AML-193 (cell line): ENCODE measurements around the gene PLEKHG5.
A peak's percentile ranks its signal among the peaks of the same experiment; 100 is the strongest.

Source experiments
- DNase-seq, 2 experiments: peaks; one replicate each; lab custom pipeline; 2025; lab: John Stamatoyannopoulos, UW

PLEKHG5 gene, protein sequence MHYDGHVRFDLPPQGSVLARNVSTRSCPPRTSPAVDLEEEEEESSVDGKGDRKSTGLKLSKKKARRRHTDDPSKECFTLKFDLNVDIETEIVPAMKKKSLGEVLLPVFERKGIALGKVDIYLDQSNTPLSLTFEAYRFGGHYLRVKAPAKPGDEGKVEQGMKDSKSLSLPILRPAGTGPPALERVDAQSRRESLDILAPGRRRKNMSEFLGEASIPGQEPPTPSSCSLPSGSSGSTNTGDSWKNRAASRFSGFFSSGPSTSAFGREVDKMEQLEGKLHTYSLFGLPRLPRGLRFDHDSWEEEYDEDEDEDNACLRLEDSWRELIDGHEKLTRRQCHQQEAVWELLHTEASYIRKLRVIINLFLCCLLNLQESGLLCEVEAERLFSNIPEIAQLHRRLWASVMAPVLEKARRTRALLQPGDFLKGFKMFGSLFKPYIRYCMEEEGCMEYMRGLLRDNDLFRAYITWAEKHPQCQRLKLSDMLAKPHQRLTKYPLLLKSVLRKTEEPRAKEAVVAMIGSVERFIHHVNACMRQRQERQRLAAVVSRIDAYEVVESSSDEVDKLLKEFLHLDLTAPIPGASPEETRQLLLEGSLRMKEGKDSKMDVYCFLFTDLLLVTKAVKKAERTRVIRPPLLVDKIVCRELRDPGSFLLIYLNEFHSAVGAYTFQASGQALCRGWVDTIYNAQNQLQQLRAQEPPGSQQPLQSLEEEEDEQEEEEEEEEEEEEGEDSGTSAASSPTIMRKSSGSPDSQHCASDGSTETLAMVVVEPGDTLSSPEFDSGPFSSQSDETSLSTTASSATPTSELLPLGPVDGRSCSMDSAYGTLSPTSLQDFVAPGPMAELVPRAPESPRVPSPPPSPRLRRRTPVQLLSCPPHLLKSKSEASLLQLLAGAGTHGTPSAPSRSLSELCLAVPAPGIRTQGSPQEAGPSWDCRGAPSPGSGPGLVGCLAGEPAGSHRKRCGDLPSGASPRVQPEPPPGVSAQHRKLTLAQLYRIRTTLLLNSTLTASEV

GRCh38 chr1:6491480-6491962, at the start of gene PLEKHG5:
Gene PLEKHG5 (minus strand): TSS chr1:6491667. CDS start chr1:6477571, 14,096 bp downstream.
- no peak for DNase-seq

DNA sequence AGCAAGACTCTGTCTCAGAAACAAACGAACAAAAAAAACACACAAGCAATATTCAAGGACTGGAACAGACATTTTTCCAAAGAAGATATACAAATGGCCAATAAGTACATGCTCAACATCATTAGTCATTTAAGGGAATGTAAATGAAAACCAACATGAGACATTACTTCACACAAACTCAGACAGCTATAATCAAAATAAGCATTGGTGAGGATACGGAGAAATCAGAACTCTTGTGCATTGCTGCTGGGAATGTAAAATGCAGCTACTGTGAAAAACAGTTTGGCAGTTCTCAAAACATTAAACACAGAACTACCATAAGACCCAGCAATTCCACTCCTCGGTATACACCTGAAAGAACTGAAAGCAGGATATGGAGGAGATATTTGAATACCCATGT, 47.5 kb upstream of the PLEKHG5 start:
- DNase-seq: no peak

- DNase-seq: no peak
These were observed 44.8 kb upstream of the PLEKHG5 start for GRCh38 chr1:6536291-6536690.

- no peak for DNase-seq
These were observed 43.7 kb upstream of the PLEKHG5 start for GRCh38 chr1:6535214-6535613.

DNA sequence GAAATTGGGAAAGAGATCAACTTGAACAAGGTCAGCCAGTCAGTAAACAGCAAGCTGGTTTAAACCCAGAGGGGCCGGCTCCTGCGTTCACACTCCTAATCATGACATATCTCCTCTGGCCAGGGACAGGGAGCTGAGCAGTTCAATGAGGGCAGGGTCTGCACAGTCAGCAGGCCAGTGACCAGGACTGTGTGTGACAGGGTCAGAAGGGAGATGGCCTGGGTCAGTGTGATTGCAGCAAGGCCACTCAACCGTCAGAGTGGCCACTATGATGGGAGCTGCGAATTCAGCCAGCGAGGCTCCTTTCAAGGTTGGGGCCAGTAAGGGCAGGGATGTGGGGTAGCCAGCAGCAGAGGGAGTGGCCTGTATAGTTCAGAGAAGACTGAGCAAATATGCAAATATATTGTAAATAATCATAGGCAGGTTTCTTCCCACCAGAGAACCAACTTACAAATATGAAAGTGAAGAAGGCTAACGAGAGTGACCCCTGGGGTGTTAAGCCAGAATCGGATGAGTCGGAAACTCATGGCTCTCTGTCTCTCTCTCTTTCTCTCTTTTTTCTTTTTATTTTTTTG, 42.9 kb upstream of the PLEKHG5 start:
- no peak for DNase-seq

GRCh38 chr1:6531996-6532395, 40.5 kb upstream of the PLEKHG5 start:
- DNase-seq: no peak

- DNase-seq: no peak
These were observed 39.2 kb upstream of the PLEKHG5 start for GRCh38 chr1:6530504-6531160.

GRCh38 chr1:6528492-6528891, 37.0 kb upstream of the PLEKHG5 start:
- no peak for DNase-seq

- no peak for DNase-seq
These were observed 34.8 kb upstream of the PLEKHG5 start for GRCh38 chr1:6526316-6526715.

DNA sequence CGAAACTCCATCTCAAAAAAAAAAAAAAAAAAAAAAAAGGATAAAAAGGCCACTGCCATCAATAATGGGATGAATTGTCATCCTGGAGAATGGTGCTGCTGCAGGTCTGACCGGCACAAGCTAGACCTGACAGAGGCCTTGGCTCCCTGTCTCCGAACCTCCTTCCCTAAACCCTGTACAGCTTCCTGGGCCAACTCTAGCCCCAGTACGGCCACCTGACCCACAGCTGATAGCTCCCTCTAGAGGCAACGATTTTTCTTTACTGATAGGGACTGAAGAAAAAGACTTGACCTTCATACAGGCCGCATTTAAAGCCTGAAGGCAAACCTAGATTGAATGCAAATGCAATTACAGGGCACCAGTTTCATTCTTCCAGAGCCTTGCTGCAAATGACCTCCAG, 32.1 kb upstream of the PLEKHG5 start:
- DNase-seq: peak; percentile 30 to 42

GRCh38 chr1:6521536-6521935, 30.1 kb upstream of the PLEKHG5 start:
- no peak for DNase-seq

DNA sequence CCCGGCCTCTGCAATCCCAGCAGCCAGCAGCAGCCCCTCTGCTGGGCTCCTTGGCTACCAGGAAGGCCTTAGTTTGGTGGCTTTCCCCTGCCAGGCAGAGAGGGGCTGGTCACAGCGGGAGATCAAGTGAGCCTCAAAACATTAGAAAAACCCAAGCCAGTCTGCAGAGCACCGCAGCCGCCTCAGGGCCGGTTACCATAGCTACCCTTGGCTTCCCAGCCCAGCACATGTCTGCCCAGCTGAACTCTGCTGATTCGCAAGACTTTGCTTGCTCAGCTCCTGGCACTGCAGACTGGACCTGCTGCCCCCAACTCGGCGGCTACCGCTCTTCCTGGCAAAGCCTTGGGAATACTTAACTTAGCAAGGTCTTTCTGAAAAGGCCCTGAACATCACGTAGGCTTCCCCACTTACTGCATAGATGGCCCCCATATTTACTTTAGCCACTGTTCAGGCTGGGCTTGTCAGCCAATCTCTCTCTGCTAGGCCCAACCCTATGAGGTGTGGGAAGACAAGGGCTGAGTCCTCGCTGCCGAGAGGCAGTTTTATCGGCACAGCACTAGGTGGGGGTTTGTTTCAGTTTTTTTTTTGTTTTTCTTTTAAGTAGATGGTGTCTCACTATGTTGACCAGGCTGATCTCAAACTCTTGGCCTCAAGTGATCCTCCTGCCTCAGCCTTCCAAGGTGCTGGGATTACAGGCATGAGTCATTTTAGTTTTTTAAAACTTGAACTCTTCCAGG, 28.6 kb upstream of the PLEKHG5 start:
- no peak for DNase-seq

GRCh38 chr1:6519491-6519934, 28.0 kb upstream of the PLEKHG5 start:
- no peak for DNase-seq

GRCh38 chr1:6517435-6517851, 26.0 kb upstream of the PLEKHG5 start:
- no peak for DNase-seq

DNA sequence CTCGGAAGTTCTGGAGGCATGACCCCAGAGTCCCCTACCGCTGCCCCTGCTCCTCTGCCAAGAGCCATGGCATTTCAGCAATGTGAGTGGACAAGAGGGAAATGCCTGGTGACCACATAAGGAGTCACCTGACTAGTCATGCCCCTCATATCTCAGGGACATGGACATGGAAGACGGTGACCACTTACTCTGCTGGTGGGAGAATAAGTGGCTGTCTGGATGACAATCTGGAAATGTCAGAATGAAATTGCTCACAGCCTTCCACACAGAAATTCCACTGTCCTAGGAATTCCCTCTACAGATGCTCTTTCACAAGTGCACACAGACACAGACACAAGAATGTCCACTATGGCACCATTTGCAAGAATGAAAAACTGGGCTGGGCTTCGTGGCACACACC, 24.3 kb upstream of the PLEKHG5 start:
- no peak for DNase-seq

GRCh38 chr1:6513320-6513801, 21.9 kb upstream of the PLEKHG5 start:
- DNase-seq: no peak

DNA sequence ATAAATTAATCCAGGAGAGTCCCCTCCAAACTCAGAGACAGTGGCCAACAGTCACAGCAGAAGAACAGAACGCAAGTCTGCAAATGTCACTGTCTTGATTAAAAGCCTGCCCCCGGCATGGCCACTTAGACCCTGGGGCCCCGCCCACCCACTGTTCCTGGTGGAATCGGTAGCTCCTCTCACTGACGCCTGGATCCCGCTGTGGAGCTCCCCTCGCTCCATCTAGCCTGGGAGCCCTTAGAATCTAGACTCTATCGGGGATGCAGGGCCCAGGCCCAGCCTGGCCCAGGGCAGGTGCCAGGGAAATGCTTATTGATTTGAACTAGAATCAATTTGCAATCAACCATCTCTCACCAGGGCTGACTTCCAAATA, 21.4 kb upstream of the PLEKHG5 start:
- DNase-seq: no peak

DNA sequence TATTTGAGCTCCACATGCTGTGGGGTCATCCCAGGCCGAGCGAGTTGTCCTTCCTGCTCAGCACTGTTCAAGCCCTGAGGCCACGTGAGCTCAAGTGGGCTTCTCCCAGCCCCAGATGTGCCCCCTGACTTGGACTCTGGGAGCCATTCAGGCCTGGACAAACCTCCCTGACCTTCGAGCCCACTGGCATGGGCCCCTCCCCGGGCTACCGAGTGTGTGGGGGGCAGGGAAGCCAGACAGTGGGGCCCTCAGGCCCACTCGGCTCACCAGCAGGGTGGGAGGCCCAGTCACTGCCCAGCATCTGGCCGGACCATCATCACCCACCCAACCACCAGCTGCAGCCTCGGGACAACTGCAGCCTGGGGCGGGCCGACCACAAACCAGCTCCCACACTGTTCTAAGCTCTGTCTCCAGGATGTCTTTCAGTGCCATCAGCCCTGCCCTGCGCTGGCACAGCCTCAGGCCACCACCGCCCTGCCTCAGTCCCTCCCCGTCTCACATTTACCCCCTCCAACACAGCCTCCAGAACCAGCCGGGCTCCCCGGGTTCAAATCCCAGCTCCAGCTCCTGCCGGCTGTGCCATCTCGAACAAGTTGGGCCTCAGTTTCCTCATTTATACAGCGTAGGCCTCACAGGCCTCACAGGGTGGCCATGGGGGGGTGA, 20.9 kb upstream of the PLEKHG5 start:
- no peak for DNase-seq

DNA sequence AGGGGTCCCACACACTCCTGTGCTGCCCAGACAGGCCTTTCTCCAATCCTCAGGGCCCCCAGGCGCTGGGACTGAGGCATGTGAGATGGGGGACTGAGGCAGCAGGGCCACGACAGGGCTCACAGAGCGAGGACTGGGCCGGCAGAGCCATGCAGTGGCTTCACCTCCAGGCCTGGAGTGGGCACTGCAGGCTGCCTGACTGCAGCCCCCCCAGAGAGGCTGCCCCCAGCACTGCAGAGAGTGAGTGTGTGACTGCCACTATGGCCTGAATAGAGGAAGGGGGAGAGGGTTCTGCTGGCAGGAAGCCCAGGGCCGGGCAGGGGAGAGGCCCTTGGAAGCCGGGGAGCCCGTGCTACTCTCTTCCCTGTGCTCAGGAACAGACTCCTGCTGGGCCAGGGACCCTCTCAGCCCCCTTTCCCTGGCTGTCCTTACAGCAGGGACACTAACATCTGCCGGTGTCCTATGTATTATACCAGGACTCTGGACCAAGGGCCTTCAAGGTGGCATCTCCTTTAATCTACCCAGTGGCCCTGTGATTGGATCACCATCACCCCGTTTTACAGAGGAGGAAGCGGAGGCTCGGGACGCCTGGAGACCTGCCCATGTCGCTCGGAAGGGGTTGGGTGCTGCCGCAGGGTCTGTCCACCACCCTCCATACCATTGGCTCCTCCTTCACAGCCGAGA, 20.2 kb upstream of the PLEKHG5 start:
- no peak for DNase-seq

DNA sequence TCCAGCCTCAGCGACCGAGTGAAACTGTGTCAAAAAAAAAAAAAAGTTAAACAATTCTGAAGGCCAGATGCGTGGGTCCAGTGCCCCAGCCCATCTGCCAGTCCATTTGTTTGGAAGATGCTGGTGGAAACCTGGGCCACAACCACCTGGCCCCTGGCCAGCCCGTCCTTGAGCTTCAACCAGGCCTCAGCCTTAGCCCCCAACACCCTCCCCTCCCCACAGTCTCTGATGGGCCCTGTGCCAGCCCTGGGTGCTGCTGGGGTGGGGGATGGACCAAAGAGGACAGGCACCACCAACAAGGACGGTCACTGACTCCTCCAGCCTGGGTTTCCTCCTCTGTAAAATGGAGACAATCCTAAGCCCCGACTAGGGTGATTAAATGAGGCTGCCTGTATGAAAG, 19.6 kb upstream of the PLEKHG5 start:
- DNase-seq: no peak
